Hepatocyte (in vitro differentiated cells): ENCODE results near the gene ADAM12.

Experiments
- CTCF ChIP-seq: fragments of 200-600 bp; sonication (generic); IDR thresholded peaks from 2 replicates; pipeline ENCODE4 v1.5.1; 2016; ENCODE audit warnings: antibody characterized with exemption, mild to moderate bottlenecking; ENCODE audit not compliant: poor library complexity
- EZH2 ChIP-seq: fragments of 200-600 bp; sonication (generic); IDR thresholded peaks from 2 replicates; pipeline ENCODE4 v1.6.1; 2016; ENCODE audit warnings: antibody characterized with exemption, mild to moderate bottlenecking, borderline replicate concordance
- EZH2phosphoT487 ChIP-seq: fragments of 200-600 bp; sonication (generic); IDR thresholded peaks from one replicate; pipeline ENCODE4 v1.6.1; 2018; ENCODE audit warnings: antibody characterized with exemption, mild to moderate bottlenecking, low read depth, moderate library complexity; ENCODE audit not compliant: unreplicated experiment, severe bottlenecking

- no peak for TF ChIP-seq CTCF
- no peak for TF ChIP-seq EZH2phosphoT487
- TF ChIP-seq EZH2 = no peak
Observed at GRCh38 chr10:126155528-126155927, 232.7 kb downstream of the ADAM12 start.
